HG03342 (cell line): Measurements from ENCODE around the gene ZNF652.
"Not testable (repeated sequence)": the region's sequence is repeated elsewhere in the genome, so short reads cannot be mapped to it uniquely, and the experiment has no call there.

ENCODE experiments used
- ATAC-seq: cut with Tn5 transposase; IDR thresholded peaks from one replicate; pipeline ENCODE4 v1.9.1; 2021; ENCODE audit warnings: mild to moderate bottlenecking, moderate library complexity; ENCODE audit not compliant: unreplicated experiment

ZNF652 gene

GRCh38 chr17:49387498-49388289, 25.6 kb upstream of the ZNF652 start:
- ATAC-seq: no peak

GRCh38 chr17:49386373-49386772, 24.3 kb upstream of the ZNF652 start:
- no peak for ATAC-seq

- no peak for ATAC-seq
Observed at GRCh38 chr17:49384951-49385350, 22.9 kb upstream of the ZNF652 start.

GRCh38 chr17:49383060-49383459, 21.0 kb upstream of the ZNF652 start:
- ATAC-seq: no peak

- ATAC-seq: no peak
Observed at GRCh38 chr17:49382556-49382955, 20.5 kb upstream of the ZNF652 start.

- no peak for ATAC-seq
Observed at GRCh38 chr17:49381793-49382192, 19.7 kb upstream of the ZNF652 start.

GRCh38 chr17:49381033-49381432, 19.0 kb upstream of the ZNF652 start:
- no peak for ATAC-seq

- ATAC-seq: no peak
Observed at GRCh38 chr17:49379926-49380325, 17.9 kb upstream of the ZNF652 start.

- no peak for ATAC-seq
Observed at GRCh38 chr17:49378311-49378710, 16.3 kb upstream of the ZNF652 start.

- ATAC-seq: no peak
Observed at GRCh38 chr17:49375544-49375943, 13.5 kb upstream of the ZNF652 start.

- ATAC-seq: no peak
Observed at GRCh38 chr17:49373115-49373514, 11.1 kb upstream of the ZNF652 start.

- no peak for ATAC-seq
Observed at GRCh38 chr17:49372425-49372824, 10.4 kb upstream of the ZNF652 start.

GRCh38 chr17:49370971-49371834, 9.2 kb upstream of the ZNF652 start:
- no peak for ATAC-seq

- no peak for ATAC-seq
Observed at GRCh38 chr17:49369760-49370159, 7.7 kb upstream of the ZNF652 start.

- no peak for ATAC-seq
Observed at GRCh38 chr17:49369089-49369488, 7.0 kb upstream of the ZNF652 start.

GRCh38 chr17:49365667-49366066, 3.6 kb upstream of the ZNF652 start:
- ATAC-seq: no peak

- not testable (repeated sequence) for ATAC-seq
Observed at GRCh38 chr17:49365126-49365525, 3.1 kb upstream of the ZNF652 start.

- ATAC-seq: no peak
Observed at GRCh38 chr17:49364119-49364518, 2.1 kb upstream of the ZNF652 start.

GRCh38 chr17:49363251-49363650, 1.2 kb upstream of the ZNF652 start:
- no peak for ATAC-seq

GRCh38 chr17:49362723-49363117, 670 bp upstream of the ZNF652 start:
- no peak for ATAC-seq

GRCh38 chr17:49361129-49361901, 735 bp downstream of the ZNF652 start:
- peak; percentile 15 for ATAC-seq
